Stimulated activated CD8-positive, alpha-beta memory T cell treated with anti-CD3 and anti-CD28 coated beads, Interleukin-12 subunit alpha, Interleukin-12 subunit beta, amount 100 ng/mL, for 1 hour (primary cell): ENCODE data around the gene SMIM1.
A peak's percentile ranks its signal among the peaks of the same experiment; 100 is the strongest.
"Not testable (repeated sequence)": the region's sequence is repeated elsewhere in the genome, so short reads cannot be mapped to it uniquely, and the experiment has no call there.

Source experiments
- DNase-seq: peaks from one replicate; pipeline ENCODE4 v3.0.0-alpha.2; 2020; ENCODE audit warnings: low read depth

The SMIM1 gene

DNA sequence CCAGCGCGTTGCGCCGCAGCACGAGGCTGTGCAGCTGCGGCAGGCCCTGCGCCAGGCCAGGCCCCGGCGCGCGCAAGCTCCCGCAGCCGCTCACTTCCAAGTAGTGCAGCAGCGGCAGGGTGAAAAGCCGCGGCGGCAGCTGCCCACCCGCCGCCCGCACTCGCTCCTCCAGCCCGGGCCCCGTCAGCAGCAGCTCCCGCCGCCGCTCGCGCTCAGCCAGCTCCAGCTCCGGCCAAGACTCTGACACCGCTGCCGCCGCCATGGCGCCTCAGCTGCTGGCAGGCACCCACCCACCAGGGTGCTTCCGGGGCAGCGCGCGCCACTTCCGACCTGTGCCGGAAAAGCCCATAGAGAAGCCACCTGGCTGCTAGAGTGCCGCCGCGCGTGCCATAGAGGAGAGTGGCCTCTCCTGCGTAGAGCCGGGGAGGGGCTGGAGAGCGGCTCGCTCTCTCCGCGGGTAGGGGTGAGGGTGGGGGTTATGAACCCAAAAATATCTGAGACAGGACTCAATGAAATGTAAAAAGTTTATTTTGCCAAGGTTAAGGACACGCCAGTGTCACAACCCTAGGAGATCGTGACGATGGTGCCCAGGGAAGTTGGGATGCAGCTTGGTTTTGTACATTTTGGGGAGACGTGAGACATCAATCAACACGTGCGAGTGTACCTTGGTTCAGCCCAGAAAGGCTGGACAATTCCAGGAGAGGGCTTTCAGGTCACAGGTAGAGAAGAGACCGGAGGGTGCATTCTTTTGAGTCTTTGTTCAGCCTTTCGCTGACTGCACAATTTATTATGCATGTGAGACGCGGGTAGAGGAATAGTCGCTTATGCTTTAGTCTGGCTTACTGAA lies 23.9 kb downstream of the SMIM1 start, which contains the start of gene LRRC47:
Gene LRRC47, minus strand, starts transcription at position 284 of the 847 bp plus-strand sequence. Its CDS starts 22 bp downstream, at position 262.
- DNase-seq, result peak; percentile 92

DNA sequence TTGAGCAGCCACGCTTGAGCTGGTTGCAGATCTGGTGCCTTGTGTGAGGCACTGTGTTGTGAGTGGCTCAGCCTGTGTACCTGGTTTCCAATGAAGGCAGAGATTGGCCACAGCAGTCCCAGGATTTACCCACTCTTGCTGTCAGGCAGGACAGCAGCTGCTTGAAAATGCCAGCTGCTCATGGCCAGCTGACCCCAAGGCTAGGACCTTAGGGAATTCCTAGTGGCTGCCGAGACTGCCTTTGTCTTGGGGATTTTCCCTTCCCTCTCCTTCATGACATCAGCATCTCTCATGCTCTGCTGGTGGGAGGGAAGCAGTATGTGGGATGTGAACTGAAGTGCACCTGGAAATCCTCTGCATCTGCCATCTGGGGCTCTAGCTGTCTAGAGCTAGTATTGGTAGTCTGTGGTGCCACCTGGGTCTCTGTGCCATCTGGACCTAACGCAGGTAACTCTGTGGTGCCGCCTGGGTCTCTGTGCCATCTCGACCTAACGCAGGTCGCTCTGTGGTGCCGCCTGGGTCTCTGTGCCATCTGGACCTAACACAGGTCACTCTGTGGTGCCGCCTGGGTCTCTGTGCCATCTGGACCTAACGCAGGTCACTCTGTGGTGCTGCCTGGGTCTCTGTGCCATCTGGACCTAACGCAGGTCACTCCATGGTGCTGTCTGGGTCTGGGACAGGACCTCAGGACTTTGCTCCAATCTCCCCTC lies 27.6 kb downstream of the SMIM1 start:
- no peak for DNase-seq

DNA sequence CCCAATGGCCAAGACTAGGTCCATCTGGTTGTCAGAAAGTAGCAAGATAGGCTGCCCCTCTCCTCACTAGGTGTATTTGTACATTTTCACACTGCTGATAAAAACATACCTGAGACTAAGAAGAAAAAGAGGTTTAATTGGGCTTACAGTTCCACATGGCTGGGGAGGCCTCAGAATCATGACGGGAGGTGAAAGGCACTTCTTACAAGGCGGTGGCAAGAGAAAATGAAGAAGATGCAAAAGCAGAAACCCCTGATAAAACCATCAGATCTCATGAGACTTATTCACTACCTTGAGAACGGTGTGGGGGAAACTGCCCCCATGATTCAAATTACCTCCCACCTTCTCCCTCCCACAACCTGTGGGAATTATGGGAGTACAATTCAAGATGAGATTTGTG lies 28.2 kb downstream of the SMIM1 start:
- not testable (repeated sequence) for DNase-seq

DNA sequence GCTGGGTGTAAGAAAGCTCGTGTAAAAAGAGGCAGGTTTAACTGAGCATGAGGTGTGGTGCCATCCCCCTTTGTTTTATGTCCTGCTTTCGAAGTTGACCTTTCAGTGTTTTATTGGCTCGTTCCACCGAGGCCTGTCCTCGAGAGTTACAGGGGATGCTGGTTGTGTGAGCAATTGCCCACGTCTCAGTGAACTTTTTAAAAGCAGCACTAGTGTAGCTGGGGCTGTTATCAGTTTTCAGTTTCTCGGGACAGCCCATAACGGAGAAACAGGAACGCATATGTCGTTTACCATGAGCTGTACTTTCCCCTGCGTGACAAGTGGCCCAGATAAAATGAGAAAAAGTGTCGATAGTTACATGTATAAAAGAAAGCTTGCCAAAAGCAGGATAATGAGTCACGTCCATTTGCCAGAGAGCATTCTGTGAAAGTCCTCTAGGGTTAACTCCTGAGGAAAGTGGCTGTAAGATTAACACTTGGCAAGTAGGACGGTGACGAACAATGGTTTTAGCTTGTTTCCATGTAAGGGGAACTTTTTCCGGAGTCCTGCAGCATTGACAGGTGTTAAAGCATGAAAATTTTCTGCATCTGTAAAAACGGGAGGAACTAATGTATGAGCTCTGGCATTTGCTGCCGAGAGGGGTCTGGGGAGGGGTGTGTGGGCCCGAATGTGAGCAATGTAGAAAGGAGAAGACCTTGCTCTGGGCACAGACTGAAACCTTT lies 31.5 kb downstream of the SMIM1 start:
- DNase-seq, result no peak

DNA sequence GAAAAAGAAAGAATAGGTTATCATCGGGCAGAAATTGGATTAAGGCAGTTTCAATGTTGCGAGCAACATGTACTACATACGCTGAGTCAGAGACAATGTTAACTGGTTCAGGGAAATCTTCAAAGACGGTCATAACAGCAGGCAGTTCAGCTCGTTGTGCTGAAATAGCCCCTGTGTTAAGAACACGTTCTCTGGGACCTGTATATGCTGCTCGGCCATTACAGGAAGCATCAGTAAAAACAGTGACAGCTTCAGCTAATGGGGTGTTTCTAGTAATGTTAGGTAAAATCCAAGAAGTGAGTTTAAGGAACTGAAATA lies 32.0 kb downstream of the SMIM1 start:
- DNase-seq, result not testable (repeated sequence)

DNA sequence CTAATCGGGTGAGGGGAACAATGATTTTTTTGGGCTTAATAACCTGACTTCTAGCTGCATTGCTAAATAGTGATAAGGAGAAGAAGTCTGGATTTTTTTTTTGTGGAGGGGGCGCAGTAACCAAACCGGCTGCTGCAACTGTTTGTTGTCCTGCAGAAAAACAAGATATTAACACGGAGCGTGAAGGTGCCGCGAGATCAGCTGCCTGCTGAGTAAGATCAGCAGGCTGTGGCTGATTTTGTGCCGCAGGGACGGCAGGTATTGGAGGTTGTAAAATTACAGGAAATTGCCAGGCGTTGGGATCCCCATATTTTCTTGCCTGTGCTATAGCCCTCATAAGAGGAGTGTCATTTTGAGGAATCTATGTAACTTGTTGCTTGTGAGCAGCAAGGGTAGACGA lies 32.5 kb downstream of the SMIM1 start:
- DNase-seq, result no peak

DNA sequence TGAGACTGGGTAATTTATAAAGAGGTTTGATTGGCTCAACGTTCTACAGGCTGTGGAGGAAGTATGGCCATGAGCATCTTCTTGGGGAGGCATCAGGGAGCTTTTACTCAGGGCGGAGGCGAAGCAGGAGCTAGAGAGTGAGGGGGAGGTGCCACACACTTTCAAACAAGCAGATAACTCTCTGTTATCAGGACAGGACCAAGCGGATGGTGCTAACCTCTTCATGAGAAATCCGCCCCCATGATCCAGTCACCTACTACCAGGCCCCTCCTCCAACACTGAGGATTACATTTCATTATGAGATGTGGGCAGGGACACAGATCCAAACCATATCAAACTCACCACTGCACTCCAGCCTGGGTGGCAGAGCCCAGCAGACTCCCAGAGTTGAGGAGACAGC lies 35.2 kb downstream of the SMIM1 start:
- DNase-seq, result no peak

DNA sequence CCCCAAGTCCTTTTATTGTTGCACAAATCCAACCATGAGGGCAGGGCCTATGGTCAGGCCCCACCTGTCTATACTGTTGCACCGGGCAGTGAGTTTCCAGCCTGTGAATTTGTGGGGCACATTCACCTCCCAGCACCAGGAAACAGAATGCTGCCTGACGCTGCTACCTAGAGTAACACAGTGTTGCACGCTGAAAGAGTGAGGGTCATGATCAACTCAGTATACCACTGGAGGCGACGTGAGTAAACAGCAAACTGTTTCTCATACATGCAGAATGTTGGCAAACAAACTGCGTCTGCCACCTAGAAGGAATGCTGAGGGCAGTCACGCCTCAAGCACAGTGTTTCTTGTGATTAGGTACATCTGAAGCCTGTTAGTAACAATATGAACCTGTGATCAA lies 37.1 kb downstream of the SMIM1 start:
- DNase-seq, result no peak

DNA sequence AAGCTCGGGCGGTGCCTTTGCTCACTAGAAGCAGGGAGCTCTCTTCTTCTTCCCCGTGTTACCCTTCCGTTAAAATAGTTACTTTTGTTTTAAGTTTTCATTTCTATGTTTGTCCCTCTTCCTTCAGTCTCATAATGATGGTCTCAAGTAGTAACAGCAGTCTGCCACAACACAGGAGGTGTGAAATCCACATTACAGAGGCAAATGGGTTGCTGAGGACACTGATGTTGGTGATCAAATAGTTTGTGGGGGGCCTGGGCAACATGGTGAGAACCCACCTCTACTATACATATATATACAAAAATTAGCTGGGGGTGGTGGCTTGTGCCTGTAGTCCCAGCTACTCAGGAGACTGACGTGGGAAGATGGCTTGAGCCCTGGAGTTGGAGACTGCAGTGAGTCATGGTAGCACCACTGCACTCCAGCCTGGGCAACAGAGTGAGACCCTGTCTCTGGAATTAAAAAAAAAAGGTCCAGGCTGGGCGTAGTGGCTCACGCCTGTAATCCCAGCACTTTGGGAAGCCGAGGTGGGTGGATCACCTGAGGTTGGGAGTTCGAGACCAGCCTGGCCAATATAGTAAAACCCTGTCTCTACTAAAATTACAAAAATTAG lies 37.7 kb downstream of the SMIM1 start:
- DNase-seq, result not testable (repeated sequence)

DNA sequence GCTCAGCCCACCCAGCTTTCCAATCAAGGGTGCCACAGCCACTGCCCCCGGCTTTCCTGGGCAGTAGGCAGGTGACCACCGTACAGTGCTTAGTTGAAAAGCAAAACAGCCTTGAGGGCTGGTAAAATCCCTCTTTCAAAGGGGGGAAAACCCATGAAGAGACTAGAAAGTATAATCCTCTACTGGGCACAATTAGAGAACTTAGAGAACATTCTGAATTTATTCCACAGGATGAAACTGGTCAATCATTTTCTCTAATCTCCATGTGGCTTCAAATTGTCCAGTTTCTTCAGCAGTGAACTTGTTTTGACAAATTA lies 39.0 kb downstream of the SMIM1 start:
- no peak for DNase-seq

DNA sequence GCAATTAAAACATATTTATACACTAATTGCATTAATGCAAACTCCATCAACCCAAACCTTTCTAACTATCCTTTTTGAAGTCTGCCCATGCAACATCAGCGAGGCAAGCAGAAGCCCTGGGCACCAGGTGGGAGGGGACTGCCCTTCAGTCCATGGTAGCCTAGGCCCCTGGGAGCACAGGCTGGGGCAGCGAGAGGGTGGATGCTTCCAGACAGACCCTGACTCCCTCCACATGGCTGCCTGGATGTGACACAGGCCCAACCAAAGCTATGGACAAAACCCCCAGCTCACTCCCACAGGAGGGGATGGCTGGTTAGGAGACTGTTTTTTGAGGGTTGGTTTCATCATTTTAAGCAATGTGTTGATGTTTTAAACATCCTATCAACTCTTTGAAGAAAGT lies 41.5 kb downstream of the SMIM1 start:
- DNase-seq, result no peak

DNA sequence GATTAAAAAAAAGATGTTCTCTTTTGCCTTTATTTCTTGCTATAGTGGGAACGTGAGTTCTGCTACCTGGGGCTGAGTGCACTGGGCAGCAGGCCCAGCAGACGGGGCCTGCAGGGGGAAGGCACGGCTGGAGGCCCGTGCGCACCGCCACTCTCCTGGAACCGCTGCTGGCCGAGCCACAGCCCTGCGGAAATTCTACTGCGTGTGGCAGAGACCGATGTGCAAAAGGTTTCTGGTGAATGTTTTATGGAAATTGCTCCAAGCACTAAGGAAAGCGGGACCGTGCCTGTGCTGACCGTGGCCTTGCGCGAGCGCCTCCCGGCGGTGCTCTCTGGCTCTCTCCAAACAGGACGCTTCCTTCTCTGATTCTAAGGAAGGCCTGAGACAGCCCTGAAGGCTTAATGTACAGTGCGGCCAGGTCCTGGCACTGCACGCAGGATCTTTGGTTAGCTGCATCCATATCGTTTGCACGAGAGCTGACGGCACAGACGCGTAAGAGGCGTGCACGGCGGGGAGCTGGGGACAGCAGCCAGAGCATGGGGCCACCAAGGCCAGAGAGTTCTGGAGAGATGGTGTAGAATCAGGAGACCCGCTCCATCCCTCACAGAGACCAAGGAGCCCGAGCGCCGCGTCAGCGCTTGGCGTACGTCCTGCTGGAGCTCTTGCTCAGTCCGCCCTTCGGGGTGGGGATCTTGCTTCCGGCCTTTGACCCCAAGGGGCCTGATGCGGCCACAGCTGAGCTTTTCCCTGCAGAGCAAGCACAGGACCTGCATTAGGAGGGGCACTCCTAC lies 42.4 kb downstream of the SMIM1 start:
- no peak for DNase-seq

DNA sequence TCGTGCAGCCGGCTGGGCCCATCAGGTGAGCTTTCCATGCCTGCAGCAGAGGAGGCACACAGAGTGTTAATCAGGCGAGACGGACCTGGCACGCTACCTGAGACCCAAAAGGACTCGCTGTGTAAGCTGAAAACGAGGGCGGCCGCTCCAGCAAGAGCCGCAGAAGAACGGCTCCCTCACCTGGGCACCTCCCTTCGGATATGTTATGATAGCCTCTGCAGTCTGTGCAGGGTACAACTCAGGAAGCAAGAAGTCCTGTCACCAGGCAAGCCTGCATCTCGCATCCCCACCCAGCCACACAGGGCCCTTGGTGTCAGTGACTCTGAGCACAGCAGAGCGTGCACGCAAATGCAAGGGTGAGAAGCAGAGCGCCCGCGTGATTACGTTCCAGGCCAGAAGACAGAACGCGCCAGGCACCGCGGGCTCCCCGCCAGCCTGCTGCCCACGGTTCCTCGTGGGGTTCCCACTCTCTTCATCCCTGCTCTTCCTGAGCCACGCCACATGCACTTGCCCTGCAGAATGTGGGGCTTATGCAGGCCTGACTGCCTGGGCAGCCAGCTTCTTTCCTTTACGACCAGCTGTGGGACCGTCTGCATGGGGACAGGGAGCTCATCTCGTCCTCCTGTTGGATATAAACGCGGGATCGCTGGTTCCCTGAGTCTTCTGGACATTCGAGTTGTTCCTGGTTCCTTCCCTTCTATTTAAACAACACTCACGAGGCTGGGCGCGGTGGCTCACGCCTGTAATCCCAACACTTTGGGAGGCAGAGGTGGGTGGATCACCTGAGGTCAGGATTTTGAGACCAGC lies 44.0 kb downstream of the SMIM1 start:
- no peak for DNase-seq

DNA sequence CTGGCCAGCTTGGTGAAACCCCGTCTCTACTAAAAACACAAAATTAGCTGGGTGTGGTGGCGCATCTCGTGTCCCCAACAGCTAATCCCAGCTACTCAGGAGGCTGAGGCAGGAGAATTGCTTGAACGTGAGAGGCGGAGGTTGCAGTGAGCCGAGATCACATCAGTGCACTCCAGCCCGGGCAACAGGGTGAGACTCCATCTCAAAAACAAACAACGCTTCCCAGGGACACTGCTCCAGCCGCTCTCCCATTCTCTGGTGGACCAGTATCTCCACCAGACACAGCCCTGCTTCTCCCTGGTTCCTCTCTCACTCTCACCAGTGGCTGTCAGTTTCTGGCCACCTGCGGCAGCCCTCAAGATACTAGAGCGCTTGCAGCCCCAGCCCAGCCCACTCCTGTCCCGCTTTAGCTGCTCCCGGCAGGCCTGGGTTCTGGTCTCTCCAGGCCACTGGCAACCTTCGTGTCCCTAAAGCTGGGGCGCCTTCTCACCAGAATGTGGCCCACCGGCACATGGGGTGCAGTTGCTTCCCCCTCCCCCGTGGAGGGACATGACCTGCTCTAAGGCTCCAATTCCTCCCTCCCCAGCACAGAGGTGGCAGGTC lies 44.7 kb downstream of the SMIM1 start:
- DNase-seq, result no peak

DNA sequence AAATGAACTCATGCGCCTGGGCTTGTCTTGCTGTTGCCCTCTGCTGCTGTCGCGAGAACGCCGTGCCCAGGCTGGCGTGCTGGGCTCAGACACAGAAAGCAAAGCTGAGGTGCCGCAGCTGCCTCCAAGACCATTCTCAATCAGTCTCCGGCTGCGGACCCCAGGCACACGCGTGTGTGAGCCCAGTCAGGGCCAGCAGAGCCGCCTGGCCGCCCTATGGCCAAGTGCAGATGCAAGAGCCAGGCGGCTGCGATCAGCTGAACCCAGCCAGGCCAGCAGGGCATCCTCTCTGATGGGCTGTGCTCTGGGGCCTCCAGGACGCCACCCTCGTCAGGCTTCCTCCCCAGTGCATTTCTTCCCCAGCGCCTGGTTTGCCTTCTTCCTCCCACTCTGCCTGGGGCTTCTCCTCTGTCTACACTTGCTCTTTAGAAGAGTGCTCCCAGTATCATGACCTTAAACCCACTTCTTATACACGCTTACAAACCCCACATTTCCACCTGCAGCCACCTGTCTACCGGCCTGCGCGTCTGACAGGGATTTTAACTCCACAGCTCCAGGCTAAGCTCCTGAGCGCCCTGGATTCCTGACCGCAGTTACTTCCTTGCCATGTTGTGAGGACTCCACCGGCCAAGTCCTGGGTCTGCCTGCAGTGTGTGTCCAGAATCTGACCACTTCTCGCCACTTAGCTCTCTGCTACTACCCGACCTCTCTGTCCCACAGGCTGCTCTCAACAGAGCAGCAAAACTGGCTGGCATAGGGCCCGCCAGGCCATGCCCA lies 45.5 kb downstream of the SMIM1 start:
- no peak for DNase-seq

DNA sequence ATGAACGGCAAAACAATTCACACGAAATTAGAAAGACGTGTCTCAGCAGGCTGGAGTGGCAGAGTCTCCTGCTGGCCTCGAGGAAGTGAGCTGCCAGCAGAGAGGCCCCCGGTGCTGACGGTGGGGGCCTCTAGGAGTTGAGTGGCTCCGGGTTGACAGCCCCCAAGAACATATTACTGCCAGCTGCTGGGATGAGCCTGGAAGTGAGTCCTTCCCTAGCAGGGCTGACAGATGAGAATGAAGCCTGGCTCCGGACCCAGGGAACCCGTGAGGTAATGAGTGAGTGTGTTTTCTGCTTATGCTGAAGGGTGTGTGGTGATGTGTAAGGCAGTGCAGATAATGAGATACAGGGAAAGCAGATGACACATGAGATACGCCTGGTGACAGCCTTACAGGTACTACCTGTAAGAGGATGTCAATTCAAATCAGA lies 47.2 kb downstream of the SMIM1 start:
- no peak for DNase-seq

DNA sequence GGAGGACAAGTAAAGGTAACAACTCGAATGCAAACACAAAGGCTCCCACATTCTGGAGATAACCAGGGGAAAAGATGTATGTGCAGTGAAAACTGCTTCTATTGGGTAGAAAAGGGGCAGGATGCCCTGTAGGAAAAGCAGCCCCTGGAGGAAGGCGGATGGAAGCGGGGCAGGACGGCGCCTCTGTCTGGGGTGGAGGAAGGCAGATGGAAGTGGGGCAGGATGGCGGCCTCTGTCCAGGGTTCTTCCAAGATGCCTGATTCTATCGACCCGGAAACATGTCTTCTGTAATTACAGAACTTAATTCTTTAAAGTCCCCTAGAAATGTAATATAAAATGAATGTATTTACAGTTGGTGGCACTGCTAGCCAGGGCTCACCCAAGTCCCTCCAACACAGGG lies 47.8 kb downstream of the SMIM1 start:
- DNase-seq, result no peak

DNA sequence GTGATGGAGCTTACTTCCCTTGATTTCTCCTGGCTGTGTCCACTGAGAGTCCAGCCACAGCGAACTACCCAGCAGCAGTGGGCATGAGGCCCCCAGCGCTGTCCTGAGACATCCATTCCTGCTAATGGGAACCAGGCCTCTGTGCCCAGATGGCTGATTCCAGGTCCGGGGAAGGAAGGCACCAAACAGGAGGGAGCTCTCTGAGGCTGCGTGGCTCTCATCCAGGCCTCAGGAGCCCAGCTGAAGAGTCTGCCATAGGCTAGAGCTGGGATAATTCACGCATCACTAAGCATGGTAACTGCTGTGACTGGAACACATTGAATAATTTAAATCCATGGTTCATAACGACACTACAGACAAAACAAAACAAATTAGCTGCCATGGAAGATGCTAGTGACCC lies 48.5 kb downstream of the SMIM1 start:
- no peak for DNase-seq

DNA sequence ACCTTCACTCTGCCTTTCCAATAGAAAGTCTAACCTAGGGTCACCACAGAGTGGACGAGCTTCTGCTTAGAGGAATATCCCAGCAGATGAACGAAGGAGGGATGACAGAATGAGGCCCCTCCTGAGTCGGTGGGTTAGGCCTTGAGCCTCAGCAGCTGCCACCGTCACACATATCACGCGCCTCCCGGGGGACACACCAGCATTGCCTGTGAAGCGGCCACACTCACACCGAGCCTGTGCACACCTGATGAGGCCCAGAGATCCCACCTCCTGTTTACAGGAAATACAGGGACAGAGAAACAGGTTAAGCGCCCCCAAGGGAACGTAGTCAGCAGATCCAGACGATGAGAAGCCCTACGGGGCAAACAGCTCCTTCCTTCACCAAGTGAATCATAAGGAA lies 48.9 kb downstream of the SMIM1 start:
- DNase-seq, result no peak

DNA sequence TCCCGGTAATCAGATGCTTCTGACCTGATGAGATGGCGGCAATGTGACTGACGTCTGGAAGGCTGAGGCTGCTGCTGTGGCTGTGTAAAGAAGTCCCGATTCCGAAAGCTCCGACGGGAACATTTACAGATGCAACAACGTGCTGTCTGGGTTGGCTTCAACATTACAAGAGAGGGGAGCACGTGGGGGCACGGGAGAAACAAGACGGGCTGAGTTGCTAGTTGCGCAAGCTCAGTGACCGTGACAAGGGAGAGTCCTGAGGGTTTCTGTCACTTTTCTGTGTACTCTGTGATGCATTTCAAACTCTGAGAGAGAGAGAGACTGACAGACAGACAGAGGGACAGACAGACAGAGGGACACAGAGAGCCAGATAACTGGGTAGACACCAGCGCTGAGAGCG lies 49.4 kb downstream of the SMIM1 start:
- DNase-seq, result no peak
